GM21367 (cell line): ENCODE data around the gene ATRX.
"Not testable (repeated sequence)": the region's sequence is repeated elsewhere in the genome, so short reads cannot be mapped to it uniquely, and the experiment has no call there.

Experiments used
- ATAC-seq: cut with Tn5 transposase; IDR thresholded peaks from one replicate; pipeline ENCODE4 v1.9.1; 2021; ENCODE audit not compliant: unreplicated experiment

The ATRX gene

GRCh38 chrX:77635373-77635772 lies 150.6 kb downstream of the ATRX start:
- no peak for ATAC-seq

GRCh38 chrX:77628294-77629025 lies 157.6 kb downstream of the ATRX start:
- no peak for ATAC-seq

- ATAC-seq: no peak
These were observed 163.3 kb downstream of the ATRX start for GRCh38 chrX:77622672-77623071.

GRCh38 chrX:77622233-77622632 lies 163.8 kb downstream of the ATRX start:
- ATAC-seq: no peak

GRCh38 chrX:77621453-77621852 lies 164.6 kb downstream of the ATRX start:
- not testable (repeated sequence) for ATAC-seq

- no peak for ATAC-seq
These were observed 168.8 kb downstream of the ATRX start for GRCh38 chrX:77617206-77617605.

- ATAC-seq: no peak
These were observed 182.2 kb downstream of the ATRX start for GRCh38 chrX:77603635-77604336.

- ATAC-seq: no peak
These were observed 188.5 kb downstream of the ATRX start for GRCh38 chrX:77597511-77597910.

GRCh38 chrX:77597090-77597489 lies 188.9 kb downstream of the ATRX start:
- no peak for ATAC-seq

- ATAC-seq: no peak
These were observed 190.2 kb downstream of the ATRX start for GRCh38 chrX:77595848-77596247.

- ATAC-seq: no peak
These were observed 213.7 kb downstream of the ATRX start for GRCh38 chrX:77572322-77572721.

- no peak for ATAC-seq
These were observed 220.7 kb downstream of the ATRX start for GRCh38 chrX:77565278-77565677.

GRCh38 chrX:77564823-77565222 lies 221.2 kb downstream of the ATRX start:
- no peak for ATAC-seq

GRCh38 chrX:77561372-77561771 lies 224.6 kb downstream of the ATRX start:
- no peak for ATAC-seq

GRCh38 chrX:77556276-77556675 lies 229.7 kb downstream of the ATRX start:
- ATAC-seq: no peak

GRCh38 chrX:77548751-77549150 lies 237.3 kb downstream of the ATRX start:
- ATAC-seq: no peak

GRCh38 chrX:77539778-77540177 lies 246.2 kb downstream of the ATRX start:
- not testable (repeated sequence) for ATAC-seq

GRCh38 chrX:77531261-77531660 lies 254.8 kb downstream of the ATRX start:
- ATAC-seq: not testable (repeated sequence)

GRCh38 chrX:77528034-77528433 lies 258.0 kb downstream of the ATRX start:
- ATAC-seq: no peak

GRCh38 chrX:77527233-77528001 lies 258.6 kb downstream of the ATRX start:
- ATAC-seq: no peak

- ATAC-seq: no peak
These were observed 266.3 kb downstream of the ATRX start for GRCh38 chrX:77519765-77520164.

GRCh38 chrX:77514177-77514576 lies 271.8 kb downstream of the ATRX start:
- no peak for ATAC-seq
